ENCODE data around the gene ZNF787. TPM values are rescaled to one million over a fixed set of nuclear protein-coding genes. Genes with fewer than 3 reads are reported as not detected.

The ZNF787 gene
- total and polyA plus RNA-seq, 2 donors (not counting 3 experiments of a cell fraction or from before 2014, with no cell fraction given), result 11.6 to 32.7 TPM

DNA sequence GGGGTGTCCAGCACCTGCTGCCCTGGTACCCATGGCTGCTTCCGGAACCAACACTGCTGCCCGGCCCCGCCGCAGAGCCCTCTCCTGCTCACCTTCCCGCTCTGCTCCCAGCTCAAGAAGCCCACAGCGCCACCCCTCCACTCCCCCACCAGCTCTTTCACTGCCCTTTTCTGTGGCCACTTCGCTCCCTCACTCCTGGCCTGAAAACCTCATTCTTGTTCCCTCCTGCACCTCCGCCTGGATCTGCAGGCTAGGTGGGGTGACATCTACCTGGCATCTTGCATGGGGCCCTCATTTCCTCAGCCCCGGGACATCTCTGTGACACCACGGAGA is 6.4 kb downstream of the ZNF787 start:
- no peaks in the 10 kb centered on the region for H4K20me1 ChIP-seq (replicated peaks; ENCODE audit: control insufficient read depth, extremely low read depth, insufficient read depth, low read length)
- TF ChIP-seq, protein P1, sequence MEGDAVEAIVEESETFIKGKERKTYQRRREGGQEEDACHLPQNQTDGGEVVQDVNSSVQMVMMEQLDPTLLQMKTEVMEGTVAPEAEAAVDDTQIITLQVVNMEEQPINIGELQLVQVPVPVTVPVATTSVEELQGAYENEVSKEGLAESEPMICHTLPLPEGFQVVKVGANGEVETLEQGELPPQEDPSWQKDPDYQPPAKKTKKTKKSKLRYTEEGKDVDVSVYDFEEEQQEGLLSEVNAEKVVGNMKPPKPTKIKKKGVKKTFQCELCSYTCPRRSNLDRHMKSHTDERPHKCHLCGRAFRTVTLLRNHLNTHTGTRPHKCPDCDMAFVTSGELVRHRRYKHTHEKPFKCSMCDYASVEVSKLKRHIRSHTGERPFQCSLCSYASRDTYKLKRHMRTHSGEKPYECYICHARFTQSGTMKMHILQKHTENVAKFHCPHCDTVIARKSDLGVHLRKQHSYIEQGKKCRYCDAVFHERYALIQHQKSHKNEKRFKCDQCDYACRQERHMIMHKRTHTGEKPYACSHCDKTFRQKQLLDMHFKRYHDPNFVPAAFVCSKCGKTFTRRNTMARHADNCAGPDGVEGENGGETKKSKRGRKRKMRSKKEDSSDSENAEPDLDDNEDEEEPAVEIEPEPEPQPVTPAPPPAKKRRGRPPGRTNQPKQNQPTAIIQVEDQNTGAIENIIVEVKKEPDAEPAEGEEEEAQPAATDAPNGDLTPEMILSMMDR (IDR thresholded peaks at IDR 0.05; ENCODE audit: extremely low read depth in 1 of 2, insufficient read depth in 1 of 2, low read depth in 1 of 2, low read length in 2 of 2), result no peak
- no peak for TF ChIP-seq POLR2A (IDR thresholded peaks at IDR 0.05; ENCODE audit: low read depth, low read length)
- TF ChIP-seq MYC (IDR thresholded peaks at IDR 0.05; ENCODE audit: low read depth, low read length), result no peak
- no peak for TF ChIP-seq FOS (IDR thresholded peaks at IDR 0.05; ENCODE audit: borderline replicate concordance, insufficient read depth, low read length)
- TF ChIP-seq POLR2AphosphoS5 (IDR thresholded peaks at IDR 0.05; ENCODE audit: insufficient read depth, low read depth, low read length), result no peak
- TF ChIP-seq, protein P2, sequence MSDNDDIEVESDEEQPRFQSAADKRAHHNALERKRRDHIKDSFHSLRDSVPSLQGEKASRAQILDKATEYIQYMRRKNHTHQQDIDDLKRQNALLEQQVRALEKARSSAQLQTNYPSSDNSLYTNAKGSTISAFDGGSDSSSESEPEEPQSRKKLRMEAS (IDR thresholded peaks at IDR 0.05; ENCODE audit: insufficient read depth, insufficient read length), result no peak
- TF ChIP-seq JUN (IDR thresholded peaks at IDR 0.05; ENCODE audit: borderline replicate concordance, insufficient read depth, insufficient read length, low read depth), result no peak
- TF ChIP-seq GATA2 (IDR thresholded peaks at IDR 0.05; ENCODE audit: insufficient read depth, insufficient read length, low read depth, low read length), result no peak
- TF ChIP-seq EZH2 (IDR thresholded peaks at IDR 0.05; ENCODE audit: borderline replicate concordance, low read depth, low read length, severe bottlenecking), result no peak
- no peak overlapping the region for H3K9ac ChIP-seq (replicated peaks; ENCODE audit: extremely low read depth, insufficient read depth, low read length)
- H3K4me3 ChIP-seq (replicated peaks in 1 of 3; ENCODE audit: insufficient read depth in 1 of 3, low read depth in 1 of 3, low read length in 3 of 3), result no peak overlapping the region
- no peak for FAIRE-seq
- no TSS peak for BruUV-seq (replicated peaks)
- no peak overlapping the region for H2AFZ ChIP-seq (ENCODE audit: low read depth, low read length)
- CTCF ChIA-PET, result interaction anchor here (0.9 kb wide), 1 partner anchor 10 kb away, joined by 4 read pairs; no protein-coding TSS in a partner anchor
- H3K9me1 ChIP-seq (replicated peaks; ENCODE audit: control insufficient read depth, extremely low read depth, insufficient read depth, low read length), result no peaks in the 10 kb centered on the region
- dilution Hi-C loops (cut with MboI; ENCODE audit: extremely low pct_ligation_motif_present, low sequenced_read_pairs), result no loop called here
- no peaks in the 10 kb centered on the region for H3K9me3 ChIP-seq (replicated peaks; ENCODE audit: control insufficient read depth, insufficient read depth, low read length)
- peaks cover 95% of the 10 kb centered on the region for H3K79me2 ChIP-seq (ENCODE audit: control insufficient read depth, insufficient read depth, low read length)
- no peak overlapping the region for H3K27ac ChIP-seq (ENCODE audit: insufficient read depth, low read depth, low read length)
- intact Hi-C loops (cut with micrococcal nuclease), result no loop called here
- no peaks in the 10 kb centered on the region for H3K27me3 ChIP-seq (ENCODE audit: control insufficient read depth in 2 of 2, insufficient read depth in 2 of 2, low read length in 2 of 2)
- no peak for DNase-seq (ENCODE audit: low read depth, low spot score)
- H3K4me2 ChIP-seq (ENCODE audit: insufficient read depth, low read length), result no peak overlapping the region
- peaks cover 38% of the 10 kb centered on the region for H3K4me1 ChIP-seq (ENCODE audit: control insufficient read depth, extremely low read depth, insufficient read depth, low read length)
- POLR2A ChIA-PET, result no interaction called here
- H3K36me3 ChIP-seq (ENCODE audit: control insufficient read depth in 2 of 2, extremely low read depth in 1 of 2, insufficient read depth in 2 of 2, low read length in 2 of 2), result no peaks in the 10 kb centered on the region

All from endothelial cell of umbilical vein (primary cell).